ENCODE results near the gene EHD1. TPM values are rescaled to one million over a fixed set of nuclear protein-coding genes. Genes with fewer than 3 reads are reported as not detected.

The EHD1 gene
- total RNA-seq, 1 donor from 2014 or later = 61.0 TPM

DNA sequence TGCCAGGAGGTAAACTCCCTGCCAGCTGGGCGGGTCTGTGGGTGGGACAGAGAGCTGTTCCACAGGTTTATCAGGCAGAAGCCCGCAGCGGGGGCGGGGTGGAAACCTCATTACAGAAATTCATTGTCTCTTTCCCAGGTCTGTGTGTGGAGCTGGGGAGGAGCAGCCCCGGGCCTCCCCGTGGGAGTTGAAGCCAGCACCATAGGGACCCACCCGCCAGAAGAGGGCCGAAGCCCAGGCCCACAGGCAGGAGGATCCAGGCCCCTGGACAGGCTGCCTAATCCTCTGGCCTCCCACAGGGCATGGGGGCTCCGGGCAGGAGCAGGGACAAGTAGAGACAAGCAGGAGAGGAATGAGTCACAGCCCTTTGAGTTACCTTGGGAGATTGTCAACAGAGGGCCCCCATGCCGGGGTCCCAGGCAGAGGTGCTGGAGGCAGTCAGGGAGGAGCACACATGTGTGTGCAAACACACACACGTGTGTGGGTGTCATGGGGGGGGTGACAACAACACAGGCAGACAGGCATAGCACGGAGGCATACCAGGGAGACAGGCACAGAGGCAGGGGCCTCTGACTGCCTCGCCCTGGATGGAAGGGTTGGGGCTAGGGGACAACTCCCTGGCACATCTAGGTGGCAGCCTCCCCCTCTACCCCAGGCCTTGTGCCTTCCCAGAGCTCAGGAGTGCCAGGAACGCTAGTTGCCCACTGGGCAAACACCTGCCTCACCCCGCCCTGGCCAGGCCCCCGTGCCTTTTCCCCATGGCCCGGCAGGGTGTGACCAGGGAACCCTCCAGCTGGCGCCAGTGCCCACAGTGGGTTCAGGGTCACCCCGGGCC is 35.4 kb downstream of the EHD1 start:
- Mint-ChIP-seq H3K4me3 (ENCODE audit: unreplicated experiment) (no peak overlapping the region), H3K9me3 (ENCODE audit: unreplicated experiment) (no peaks in the 10 kb centered on the region), H3K27me3 (ENCODE audit: unreplicated experiment) (no peaks in the 10 kb centered on the region), H3K4me1 (ENCODE audit: unreplicated experiment) (peaks cover 16% of the 10 kb centered on the region), H3K36me3 (ENCODE audit: unreplicated experiment) (no peaks in the 10 kb centered on the region), H3K27ac (ENCODE audit: unreplicated experiment) (no peak overlapping the region)
- no peak for DNase-seq (ENCODE audit: extremely low spot score, unreplicated experiment)
- TF ChIP-seq, protein P1, sequence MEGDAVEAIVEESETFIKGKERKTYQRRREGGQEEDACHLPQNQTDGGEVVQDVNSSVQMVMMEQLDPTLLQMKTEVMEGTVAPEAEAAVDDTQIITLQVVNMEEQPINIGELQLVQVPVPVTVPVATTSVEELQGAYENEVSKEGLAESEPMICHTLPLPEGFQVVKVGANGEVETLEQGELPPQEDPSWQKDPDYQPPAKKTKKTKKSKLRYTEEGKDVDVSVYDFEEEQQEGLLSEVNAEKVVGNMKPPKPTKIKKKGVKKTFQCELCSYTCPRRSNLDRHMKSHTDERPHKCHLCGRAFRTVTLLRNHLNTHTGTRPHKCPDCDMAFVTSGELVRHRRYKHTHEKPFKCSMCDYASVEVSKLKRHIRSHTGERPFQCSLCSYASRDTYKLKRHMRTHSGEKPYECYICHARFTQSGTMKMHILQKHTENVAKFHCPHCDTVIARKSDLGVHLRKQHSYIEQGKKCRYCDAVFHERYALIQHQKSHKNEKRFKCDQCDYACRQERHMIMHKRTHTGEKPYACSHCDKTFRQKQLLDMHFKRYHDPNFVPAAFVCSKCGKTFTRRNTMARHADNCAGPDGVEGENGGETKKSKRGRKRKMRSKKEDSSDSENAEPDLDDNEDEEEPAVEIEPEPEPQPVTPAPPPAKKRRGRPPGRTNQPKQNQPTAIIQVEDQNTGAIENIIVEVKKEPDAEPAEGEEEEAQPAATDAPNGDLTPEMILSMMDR (IDR thresholded peaks at IDR 0.05) = no peak

DNA sequence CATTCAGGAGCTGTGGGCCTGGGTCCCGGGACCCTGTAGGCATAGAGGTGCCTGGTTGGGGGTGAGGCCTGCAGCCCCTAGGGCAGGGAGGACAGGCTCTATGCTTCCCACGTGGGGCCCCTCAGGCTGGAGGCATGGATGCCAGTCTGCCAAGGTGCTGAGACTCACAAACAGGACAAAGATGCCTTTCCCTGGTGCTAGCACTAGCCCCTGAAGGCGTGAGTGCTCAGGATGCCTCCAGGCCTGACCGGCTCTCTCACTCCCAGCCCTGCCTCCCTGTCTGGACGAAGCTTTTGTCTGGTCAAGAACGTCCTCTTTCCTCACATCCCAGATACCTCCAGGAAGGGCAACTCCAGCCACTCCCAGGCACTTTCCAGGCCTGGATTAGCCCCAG is 36.1 kb downstream of the EHD1 start:
- Mint-ChIP-seq H3K27ac (ENCODE audit: unreplicated experiment) (no peak overlapping the region), H3K4me1 (ENCODE audit: unreplicated experiment) (peaks cover 16% of the 10 kb centered on the region), H3K4me3 (ENCODE audit: unreplicated experiment) (no peak overlapping the region), H3K36me3 (ENCODE audit: unreplicated experiment) (no peaks in the 10 kb centered on the region), H3K27me3 (ENCODE audit: unreplicated experiment) (no peaks in the 10 kb centered on the region), H3K9me3 (ENCODE audit: unreplicated experiment) (no peaks in the 10 kb centered on the region)
- DNase-seq (ENCODE audit: extremely low spot score, unreplicated experiment) = no peak
- TF ChIP-seq, protein P1 (IDR thresholded peaks at IDR 0.05) = no peak

DNA sequence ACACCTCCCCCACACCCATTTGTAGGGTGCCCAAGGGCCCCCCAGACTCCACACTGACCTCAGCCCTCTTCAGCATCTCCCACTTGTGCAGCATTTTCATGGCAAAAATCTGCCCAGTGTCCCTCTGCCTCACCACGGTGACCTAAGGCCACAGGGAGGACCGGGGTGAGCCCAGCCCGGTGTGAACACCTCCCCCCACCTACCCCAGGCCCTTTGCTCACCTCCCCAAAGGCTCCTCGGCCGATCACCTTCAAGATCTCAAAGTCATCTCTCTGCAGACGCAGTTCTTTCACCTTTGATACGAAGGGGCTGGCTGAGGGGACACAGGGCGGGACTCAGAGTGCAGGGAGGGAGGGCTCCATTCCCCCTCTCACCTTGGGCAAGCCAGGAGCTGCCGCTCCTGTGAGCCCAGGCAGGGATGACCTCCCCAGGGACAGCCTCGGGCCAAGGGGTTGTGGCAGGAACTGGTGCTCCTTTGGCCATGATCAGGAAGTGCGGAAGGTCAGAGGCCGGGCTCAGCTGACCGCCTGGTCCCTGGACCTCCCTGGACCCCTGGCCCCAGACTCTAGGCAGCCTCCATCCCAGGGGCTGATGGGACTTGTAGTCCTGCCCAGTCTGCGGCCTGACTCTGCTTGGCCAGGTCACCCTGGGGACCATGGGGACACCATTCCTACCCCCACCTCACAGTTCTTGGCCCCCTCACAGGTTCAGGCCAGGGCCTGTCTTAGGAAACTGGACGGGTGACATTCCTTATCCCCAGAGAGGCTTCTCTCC is 36.6 kb downstream of the EHD1 start:
- no peaks in the 10 kb centered on the region for H3K9me3 Mint-ChIP-seq (ENCODE audit: unreplicated experiment)
- H3K27ac Mint-ChIP-seq (ENCODE audit: unreplicated experiment) = no peak overlapping the region
- H3K4me1 Mint-ChIP-seq (ENCODE audit: unreplicated experiment) = peaks cover 16% of the 10 kb centered on the region
- TF ChIP-seq, protein P1 (IDR thresholded peaks at IDR 0.05) = no peak
- no peak overlapping the region for H3K4me3 Mint-ChIP-seq (ENCODE audit: unreplicated experiment)
- DNase-seq (ENCODE audit: extremely low spot score, unreplicated experiment) = no peak
- H3K36me3 Mint-ChIP-seq (ENCODE audit: unreplicated experiment) = no peaks in the 10 kb centered on the region
- no peaks in the 10 kb centered on the region for H3K27me3 Mint-ChIP-seq (ENCODE audit: unreplicated experiment)

DNA sequence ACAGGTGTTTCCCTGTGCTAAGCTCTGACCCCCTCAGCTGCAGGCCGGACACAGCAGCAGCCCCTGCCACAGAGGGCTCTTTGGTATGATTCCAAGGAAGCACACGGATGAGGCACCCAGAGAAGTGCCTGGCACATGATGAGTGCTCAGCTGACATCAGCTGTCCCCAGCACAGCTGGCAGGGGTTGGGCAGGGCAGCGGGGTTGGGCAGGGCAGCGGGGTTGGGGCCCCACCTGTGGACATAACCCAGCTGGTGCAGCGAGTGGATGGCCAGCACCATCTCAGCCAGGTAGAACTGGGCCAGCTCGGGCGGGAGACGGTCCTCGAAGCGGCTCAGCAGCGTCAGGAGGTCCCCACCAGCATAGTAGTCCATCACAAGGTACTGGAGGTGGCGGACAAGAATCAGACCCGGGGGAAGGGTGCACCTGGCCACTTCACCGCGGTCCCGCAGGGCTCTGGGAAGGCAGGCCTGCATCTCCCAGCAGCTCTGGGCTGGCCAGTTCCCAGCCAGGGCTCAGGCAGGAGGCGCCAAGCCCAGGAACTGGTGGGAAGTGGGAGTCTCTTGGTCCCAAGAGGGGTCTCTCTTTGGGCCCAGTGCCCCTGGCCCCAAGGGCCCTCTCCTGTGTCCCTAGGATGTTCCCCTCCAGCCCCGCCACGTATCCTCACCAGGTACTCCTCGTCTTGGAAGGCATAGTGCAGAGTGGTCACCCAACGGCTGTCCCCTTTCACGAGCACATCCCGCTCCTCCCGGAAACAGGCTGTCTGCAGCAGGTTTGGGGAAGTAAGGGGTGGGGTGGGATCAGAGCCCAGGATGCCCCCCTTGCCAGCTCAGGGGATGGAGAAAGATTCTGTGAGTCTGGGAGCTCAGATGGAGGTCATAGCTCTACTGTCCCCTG is 38.3 kb downstream of the EHD1 start:
- H3K9me3 Mint-ChIP-seq (ENCODE audit: unreplicated experiment) = no peaks in the 10 kb centered on the region
- H3K4me3 Mint-ChIP-seq (ENCODE audit: unreplicated experiment) = no peak overlapping the region

More for the DNA sequence above, 38.3 kb downstream of the EHD1 start:
- no peak for DNase-seq (ENCODE audit: extremely low spot score, unreplicated experiment)
- Mint-ChIP-seq H3K36me3 (ENCODE audit: unreplicated experiment) (no peaks in the 10 kb centered on the region), H3K4me1 (ENCODE audit: unreplicated experiment) (peaks cover 13% of the 10 kb centered on the region), H3K27me3 (ENCODE audit: unreplicated experiment) (no peaks in the 10 kb centered on the region), H3K27ac (ENCODE audit: unreplicated experiment) (no peak overlapping the region)
- TF ChIP-seq, protein P1 (IDR thresholded peaks at IDR 0.05) = no peak

Data from osteocyte (in vitro differentiated cells).